HG03175 (cell line): ENCODE measurements around the gene C1orf167.
A peak's percentile ranks its signal among the peaks of the same experiment; 100 is the strongest.
"Not testable (repeated sequence)": the region's sequence is repeated elsewhere in the genome, so short reads cannot be mapped to it uniquely, and the experiment has no call there.

Experiments used
- ATAC-seq: cut with Tn5 transposase; IDR thresholded peaks from one replicate; pipeline ENCODE4 v1.9.1; 2021; ENCODE audit warnings: mild to moderate bottlenecking, moderate library complexity; ENCODE audit not compliant: unreplicated experiment

C1orf167 gene

DNA sequence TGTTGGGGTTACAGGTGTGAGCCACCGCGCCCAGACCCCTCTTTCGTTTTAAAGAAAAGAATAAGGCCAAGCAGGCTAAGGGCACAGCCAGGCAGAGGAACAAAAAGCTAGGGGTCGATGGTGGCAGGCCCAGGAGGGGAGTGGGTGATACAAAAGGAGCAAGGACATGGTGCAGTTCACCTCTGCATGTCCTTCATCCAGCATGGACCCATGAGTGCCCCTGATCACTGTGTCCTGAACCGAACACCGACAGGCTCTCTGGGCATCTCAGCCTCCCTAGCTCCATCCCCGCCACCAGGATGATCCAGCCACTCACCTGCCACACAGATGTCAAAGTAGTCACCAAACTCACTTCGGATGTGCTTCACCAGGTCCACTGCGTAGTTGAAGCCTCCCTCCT, 37.9 kb downstream of the C1orf167 start:
- no peak for ATAC-seq

- no peak for ATAC-seq
Measured at GRCh38 chr1:11800391-11800755, 38.4 kb downstream of the C1orf167 start.

GRCh38 chr1:11800756-11801433, 38.9 kb downstream of the C1orf167 start:
- ATAC-seq: no peak

DNA sequence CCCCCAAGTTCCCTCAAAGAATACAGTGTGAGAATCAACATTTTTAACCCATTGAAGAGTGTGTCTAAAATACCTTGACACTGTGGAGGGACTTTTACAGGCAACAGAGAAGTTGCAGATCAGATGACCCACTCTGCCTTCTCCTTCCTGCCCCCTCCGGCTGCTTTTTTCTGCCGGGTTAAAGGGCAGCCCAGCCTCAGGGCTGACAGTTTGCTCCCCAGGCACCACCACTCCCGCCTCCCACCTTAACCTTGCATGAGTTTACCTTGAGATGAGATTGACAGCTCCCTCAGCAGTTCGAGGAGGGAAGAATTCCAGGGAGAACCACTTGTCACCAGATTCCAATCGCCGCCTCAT, 40.6 kb downstream of the C1orf167 start:
- no peak for ATAC-seq

GRCh38 chr1:11802973-11803885, 41.2 kb downstream of the C1orf167 start:
- peak; percentile 18 for ATAC-seq

GRCh38 chr1:11803924-11804665, 42.1 kb downstream of the C1orf167 start:
- ATAC-seq: not testable (repeated sequence)

DNA sequence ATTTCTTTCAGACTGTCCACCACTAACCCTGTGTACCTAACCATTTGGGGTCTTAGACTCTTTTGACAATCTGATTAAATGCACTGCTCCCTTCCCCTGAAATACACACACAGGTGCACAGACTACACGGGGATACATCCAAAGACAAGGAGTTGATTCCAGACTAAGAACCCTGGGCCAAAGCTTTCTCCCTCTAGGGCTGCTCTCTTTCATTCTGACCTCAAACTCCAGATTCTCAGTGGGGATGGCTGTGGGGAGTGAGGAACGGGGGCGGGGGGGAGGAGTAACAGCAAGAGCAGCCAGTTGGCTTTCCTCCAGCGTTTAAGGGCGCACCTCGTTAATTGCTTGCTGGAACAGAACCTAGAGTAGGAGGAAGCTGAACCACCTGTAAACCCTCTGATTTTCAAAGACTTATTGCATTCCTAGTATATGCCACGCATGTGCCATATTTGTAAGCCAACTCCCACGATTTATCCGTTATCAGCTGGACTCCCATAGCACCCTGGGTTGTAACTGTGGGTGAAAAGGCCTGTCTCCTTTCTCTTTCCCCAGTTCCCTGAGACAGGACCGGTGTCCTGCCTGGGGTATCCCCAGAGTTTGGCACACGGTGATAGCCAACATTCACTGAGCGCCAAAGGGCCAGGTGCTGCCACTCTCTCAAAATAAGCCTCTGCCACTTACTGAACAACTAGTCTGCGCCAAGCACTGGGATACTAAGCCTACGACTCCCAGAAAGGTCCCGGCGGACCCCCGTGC, 42.9 kb downstream of the C1orf167 start:
- ATAC-seq: no peak

DNA sequence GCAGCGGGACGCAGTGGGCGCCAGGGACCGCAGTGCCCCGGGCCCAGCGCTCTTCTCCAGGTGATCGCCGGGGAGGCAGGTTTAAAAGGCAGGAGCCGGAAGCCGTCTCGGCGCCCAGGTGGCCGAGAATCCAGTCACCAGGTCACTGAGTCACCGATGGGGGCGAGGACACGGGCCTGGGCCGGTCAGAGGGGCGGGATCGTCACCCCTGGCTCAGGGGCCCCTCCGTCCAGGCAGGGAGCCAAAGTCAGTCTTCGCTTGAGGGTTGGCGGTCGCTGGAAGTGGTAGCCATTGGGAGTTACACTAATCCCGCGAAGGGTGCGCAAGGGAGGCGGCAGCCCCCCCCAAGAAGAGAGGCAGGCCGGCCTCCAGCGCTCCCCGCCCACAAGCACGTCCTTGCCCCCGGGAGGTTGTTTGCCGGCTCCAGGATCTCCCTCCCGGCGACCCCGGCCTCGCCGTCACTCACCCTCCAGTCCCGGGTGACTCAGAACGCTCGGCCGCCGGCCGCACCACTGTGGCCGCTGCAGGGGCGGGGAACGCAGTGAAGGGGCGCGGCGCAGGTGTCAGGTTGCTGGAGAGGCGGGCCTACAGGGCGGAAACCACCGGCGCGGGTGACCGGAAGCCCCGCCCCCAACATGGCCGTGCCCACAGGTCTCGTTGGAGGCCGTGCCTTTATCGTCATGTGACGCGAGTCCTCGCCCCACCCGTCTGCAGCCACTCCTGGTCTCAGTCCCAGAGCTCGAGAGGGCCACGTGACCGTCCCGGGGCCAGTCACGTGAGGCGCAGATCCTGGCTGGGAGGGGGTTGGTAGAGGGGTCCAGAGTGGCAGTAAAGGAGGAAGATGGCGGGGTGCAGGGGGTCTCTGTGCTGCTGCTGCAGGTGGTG, 43.7 kb downstream of the C1orf167 start, which contains the start of the genes CLCN6 and MTHFR:
TSS of gene CLCN6 (plus strand) at position 770 of the 885 bp plus-strand sequence. CDS start at position 842, 72 bp downstream.
TSS of gene MTHFR (minus strand) at position 543 of the 885 bp plus-strand sequence. CDS start 2,848 bp downstream, outside the sequence.
- peak; percentile 87 for ATAC-seq

DNA sequence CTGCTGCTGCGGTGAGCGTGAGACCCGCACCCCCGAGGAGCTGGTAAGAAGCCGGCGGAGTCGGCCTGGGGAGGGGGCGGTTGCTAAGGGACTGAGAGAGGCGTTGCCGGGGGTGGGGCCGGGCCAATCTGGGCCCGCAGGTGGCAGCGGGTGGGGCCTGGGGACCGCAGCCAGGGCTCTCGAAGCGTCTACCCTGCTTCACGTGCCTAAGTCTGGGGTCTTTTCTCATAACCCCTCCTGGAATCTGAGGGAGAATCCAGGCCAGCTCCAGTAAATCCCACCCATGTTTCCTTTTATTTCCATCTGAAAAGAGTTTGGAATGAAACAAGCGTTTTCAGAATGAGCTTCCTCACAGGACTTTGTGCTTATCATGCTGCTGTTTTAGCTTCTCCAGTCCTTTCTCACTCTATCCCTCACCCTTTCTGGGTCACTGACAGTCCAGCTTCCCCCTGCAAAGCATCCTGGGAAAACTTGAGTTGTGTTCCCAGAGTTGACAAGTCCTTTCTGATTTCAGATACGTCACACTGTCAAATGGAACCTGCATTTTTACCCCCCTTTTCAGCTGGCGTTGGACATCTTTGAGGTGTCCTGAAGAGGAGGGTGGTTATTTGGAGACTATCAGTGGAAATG, 44.4 kb downstream of the C1orf167 start:
- peak; percentile 42 for ATAC-seq

DNA sequence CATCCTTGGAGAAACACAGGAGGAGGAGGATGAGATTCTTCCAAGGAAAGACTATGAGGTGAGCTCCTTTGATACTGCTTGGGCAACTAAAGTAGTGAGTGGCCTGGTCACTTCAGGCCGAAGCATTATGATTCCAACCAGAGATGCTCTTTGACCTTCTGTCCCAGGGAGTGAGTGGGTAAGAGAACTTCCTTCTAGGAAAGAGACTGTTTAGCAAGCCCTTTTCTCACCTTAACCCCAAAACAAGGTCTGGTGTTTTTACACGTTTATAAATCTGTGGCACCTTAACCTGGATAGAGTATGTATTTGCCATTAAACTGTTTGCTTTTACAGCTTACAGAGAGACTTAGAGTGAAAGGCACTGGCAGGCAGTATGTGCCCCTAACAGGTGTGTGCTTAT, 45.1 kb downstream of the C1orf167 start:
- ATAC-seq: no peak

- ATAC-seq: no peak
Measured at GRCh38 chr1:11813021-11813420, 51.0 kb downstream of the C1orf167 start.

DNA sequence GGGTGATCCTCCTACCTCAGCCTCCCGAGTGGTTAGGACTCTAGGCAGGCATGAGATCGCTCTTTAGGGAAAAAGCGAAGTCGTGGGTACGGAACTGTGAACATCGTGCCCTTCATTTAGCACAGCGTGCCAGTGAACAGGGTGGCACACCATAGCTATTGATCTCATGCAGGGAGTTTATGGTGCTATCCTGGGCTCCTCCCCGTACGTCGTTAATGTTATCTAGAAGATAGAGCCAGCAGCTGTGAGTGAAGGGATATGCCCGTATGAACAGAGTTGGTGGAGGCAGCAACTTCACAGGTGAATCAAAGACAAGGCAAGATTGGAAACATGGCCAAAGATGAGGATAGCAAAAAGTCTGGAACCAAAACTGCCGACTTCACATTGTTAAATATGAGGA, 55.2 kb downstream of the C1orf167 start:
- ATAC-seq: no peak

DNA sequence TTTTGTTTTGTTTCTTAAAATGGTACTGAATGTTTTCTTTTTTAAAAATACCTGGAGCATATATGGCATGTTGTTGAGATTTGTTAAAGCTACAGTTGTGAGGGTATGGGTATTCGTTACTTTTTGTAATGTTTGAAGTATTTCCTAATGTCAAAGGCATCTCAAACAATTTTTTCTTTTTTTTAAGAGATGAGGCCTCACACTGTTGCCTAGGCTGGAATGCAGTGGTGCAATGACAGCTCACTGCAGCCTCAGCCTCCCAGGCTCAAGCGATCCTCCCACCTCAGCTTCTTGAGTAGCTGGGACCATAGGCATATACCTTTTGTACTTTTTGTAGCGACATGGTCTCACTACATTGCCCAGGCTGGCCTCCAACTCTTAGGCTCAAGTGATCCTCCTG, 60.1 kb downstream of the C1orf167 start:
- no peak for ATAC-seq

- no peak for ATAC-seq
Measured at GRCh38 chr1:11823366-11824137, 61.6 kb downstream of the C1orf167 start.

- ATAC-seq: no peak
Measured at GRCh38 chr1:11825131-11825530, 63.1 kb downstream of the C1orf167 start.

DNA sequence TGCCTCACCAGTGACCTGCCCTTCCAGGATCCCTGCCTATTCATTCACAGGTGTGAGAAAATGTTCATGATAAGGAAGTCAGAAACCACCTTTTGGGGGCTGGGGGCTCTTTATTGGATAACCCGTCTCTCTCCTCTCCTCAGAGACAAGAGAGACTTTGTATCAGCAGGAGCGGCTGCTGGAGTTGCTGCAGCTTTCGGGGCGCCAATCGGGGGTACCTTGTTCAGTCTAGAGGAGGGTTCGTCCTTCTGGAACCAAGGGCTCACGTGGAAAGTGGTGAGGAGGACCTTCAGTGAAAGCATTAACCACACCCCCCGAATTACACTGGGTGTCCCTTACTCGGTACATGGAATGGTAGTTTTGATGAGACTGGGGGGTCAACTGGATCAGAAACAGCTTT, 65.0 kb downstream of the C1orf167 start:
- ATAC-seq: no peak

DNA sequence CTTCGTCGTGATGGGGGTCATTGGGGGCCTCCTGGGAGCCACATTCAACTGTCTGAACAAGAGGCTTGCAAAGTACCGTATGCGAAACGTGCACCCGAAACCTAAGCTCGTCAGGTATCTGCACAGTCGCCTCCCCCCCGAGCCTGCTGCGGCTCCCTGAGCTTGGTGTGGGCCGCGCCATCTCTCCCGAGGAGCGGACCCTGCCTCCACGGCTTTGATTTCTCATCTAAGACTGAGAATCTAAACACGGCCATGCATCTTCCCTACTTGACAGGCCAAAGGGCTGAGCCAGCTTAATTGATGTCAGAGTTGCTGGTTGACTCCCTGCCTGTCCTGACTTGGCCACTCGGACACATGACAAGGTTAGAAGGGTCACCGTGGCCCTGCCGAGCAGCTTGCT, 66.5 kb downstream of the C1orf167 start:
- no peak for ATAC-seq

DNA sequence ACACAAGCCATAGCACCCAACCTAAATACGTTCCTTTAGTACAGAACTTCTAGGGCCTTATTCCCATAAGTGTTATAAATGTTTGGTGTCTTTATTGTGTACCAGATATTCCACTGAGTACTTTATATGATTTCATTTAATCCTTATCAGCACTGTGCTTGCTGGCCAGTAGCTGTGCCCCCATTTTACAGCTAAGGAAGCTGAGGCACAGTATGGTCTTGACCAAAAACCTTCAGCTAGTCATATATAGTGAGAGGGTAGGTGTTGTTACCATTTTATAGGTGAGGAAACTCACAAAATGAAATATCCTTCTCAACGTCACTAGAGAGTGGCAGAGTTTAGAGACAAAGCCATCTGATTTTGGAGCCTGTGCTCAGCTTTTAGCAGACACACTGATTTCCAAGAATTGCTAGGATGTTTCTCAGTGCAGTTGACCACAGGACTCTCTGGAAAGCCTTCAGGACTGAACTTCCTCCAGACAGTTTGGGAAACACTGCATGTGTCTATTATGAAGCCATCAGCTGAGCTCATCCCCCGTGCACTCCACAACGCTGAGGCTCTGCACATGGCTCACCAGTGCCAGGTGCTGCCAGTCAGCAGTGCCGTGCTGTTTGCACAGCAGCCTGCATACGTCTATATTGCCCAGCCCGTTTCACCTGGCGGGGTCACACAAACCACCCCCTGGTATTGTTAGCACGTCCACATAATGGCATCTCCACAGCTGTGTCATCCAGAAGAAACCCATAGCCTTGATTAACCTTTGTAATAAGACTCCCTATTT, 70.1 kb downstream of the C1orf167 start:
- no peak for ATAC-seq
